ENCODE results near the gene SMTN.
A peak's percentile ranks its signal among the peaks of the same experiment; 100 is the strongest.

SMTN gene

GRCh38 chr22:31083923-31084810, 3.0 kb downstream of the SMTN start:
- Histone ChIP-seq H3K27ac (ENCODE audit: low read depth, low read length) (peak overlapping the region; percentile 89), H3K9ac (ENCODE audit: low read depth in 1 of 2, low read length in 2 of 2) (peak overlapping the region; percentile 68 to 93), H3K4me3 (ENCODE audit: low read depth in 1 of 2, low read length in 2 of 2) (peak overlapping the region; percentile 87 to 93), H3K9me3 (ENCODE audit: control insufficient read depth in 1 of 2, low read length in 2 of 2) (no peaks in the 10 kb centered on the region), H3K4me1 (ENCODE audit: control insufficient read depth in 1 of 2, insufficient read depth in 2 of 2, low read length in 2 of 2) (peaks cover 54 to 58% of the 10 kb centered on the region in 2 donors), H3K36me3 (ENCODE audit: control insufficient read depth in 1 of 2, insufficient read depth in 2 of 2, low read length in 2 of 2) (peaks cover 7 to 20% of the 10 kb centered on the region in 2 donors), H3K27me3 (ENCODE audit: control insufficient read depth in 1 of 2, insufficient read depth in 2 of 2, low read length in 2 of 2) (no peaks in the 10 kb centered on the region)

GRCh38 chr22:31084811-31085492, 3.8 kb downstream of the SMTN start:
- Histone ChIP-seq H3K4me3 (ENCODE audit: low read depth in 1 of 2, low read length in 2 of 2) (peak overlapping the region; percentile 87 to 93), H3K27ac (ENCODE audit: low read depth, low read length) (peak overlapping the region; percentile 89), H3K27me3 (ENCODE audit: control insufficient read depth in 1 of 2, insufficient read depth in 2 of 2, low read length in 2 of 2) (no peaks in the 10 kb centered on the region), H3K9ac (ENCODE audit: low read depth in 1 of 2, low read length in 2 of 2) (peak overlapping the region; percentile 76 to 94), H3K9me3 (ENCODE audit: control insufficient read depth in 1 of 2, low read length in 2 of 2) (no peaks in the 10 kb centered on the region), H3K36me3 (ENCODE audit: control insufficient read depth in 1 of 2, insufficient read depth in 2 of 2, low read length in 2 of 2) (peaks cover 7 to 28% of the 10 kb centered on the region in 2 donors), H3K4me1 (ENCODE audit: control insufficient read depth in 1 of 2, insufficient read depth in 2 of 2, low read length in 2 of 2) (peaks cover 51 to 55% of the 10 kb centered on the region in 2 donors)

GRCh38 chr22:31085493-31085824, 4.3 kb downstream of the SMTN start:
- H3K4me1 ChIP-seq (ENCODE audit: control insufficient read depth in 1 of 2, insufficient read depth in 2 of 2, low read length in 2 of 2): peaks cover 47 to 50% of the 10 kb centered on the region in 2 donors
- H3K9me3 ChIP-seq (ENCODE audit: control insufficient read depth in 1 of 2, low read length in 2 of 2): no peaks in the 10 kb centered on the region
- H3K4me3 ChIP-seq (ENCODE audit: low read depth in 1 of 2, low read length in 2 of 2): peak overlapping the region; percentile 87 to 93
- peak overlapping the region; percentile 76 to 94 for H3K9ac ChIP-seq (ENCODE audit: low read depth in 1 of 2, low read length in 2 of 2)
- peak overlapping the region; percentile 89 for H3K27ac ChIP-seq (ENCODE audit: low read depth, low read length)
- H3K27me3 ChIP-seq (ENCODE audit: control insufficient read depth in 1 of 2, insufficient read depth in 2 of 2, low read length in 2 of 2): no peaks in the 10 kb centered on the region
- H3K36me3 ChIP-seq (ENCODE audit: control insufficient read depth in 1 of 2, insufficient read depth in 2 of 2, low read length in 2 of 2): peaks cover 7 to 31% of the 10 kb centered on the region in 2 donors

GRCh38 chr22:31085928-31086327, 4.8 kb downstream of the SMTN start:
- Histone ChIP-seq H3K4me3 (ENCODE audit: low read depth in 1 of 2, low read length in 2 of 2) (no peak overlapping the region), H3K4me1 (ENCODE audit: control insufficient read depth in 1 of 2, insufficient read depth in 2 of 2, low read length in 2 of 2) (peaks cover 45 to 47% of the 10 kb centered on the region in 2 donors), H3K27ac (ENCODE audit: low read depth, low read length) (peak overlapping the region; percentile 89), H3K9ac (ENCODE audit: low read depth in 1 of 2, low read length in 2 of 2) (peak overlapping the region in 1 of 2 donors; percentile 76), H3K36me3 (ENCODE audit: control insufficient read depth in 1 of 2, insufficient read depth in 2 of 2, low read length in 2 of 2) (peaks cover 7 to 36% of the 10 kb centered on the region in 2 donors), H3K9me3 (ENCODE audit: control insufficient read depth in 1 of 2, low read length in 2 of 2) (no peaks in the 10 kb centered on the region), H3K27me3 (ENCODE audit: control insufficient read depth in 1 of 2, insufficient read depth in 2 of 2, low read length in 2 of 2) (no peaks in the 10 kb centered on the region)

- Histone ChIP-seq H3K27ac (ENCODE audit: low read depth, low read length) (no peak overlapping the region), H3K9me3 (ENCODE audit: control insufficient read depth in 1 of 2, low read length in 2 of 2) (no peaks in the 10 kb centered on the region), H3K9ac (ENCODE audit: low read depth in 1 of 2, low read length in 2 of 2) (no peak overlapping the region), H3K4me3 (ENCODE audit: low read depth in 1 of 2, low read length in 2 of 2) (no peak overlapping the region), H3K27me3 (ENCODE audit: control insufficient read depth in 1 of 2, insufficient read depth in 2 of 2, low read length in 2 of 2) (no peaks in the 10 kb centered on the region), H3K36me3 (ENCODE audit: control insufficient read depth in 1 of 2, insufficient read depth in 2 of 2, low read length in 2 of 2) (peaks cover 13 to 44% of the 10 kb centered on the region in 2 donors), H3K4me1 (ENCODE audit: control insufficient read depth in 1 of 2, insufficient read depth in 2 of 2, low read length in 2 of 2) (peaks cover 41 to 44% of the 10 kb centered on the region in 2 donors)
Measured at GRCh38 chr22:31086703-31087330, 5.7 kb downstream of the SMTN start.

- no peak overlapping the region for H3K27ac ChIP-seq (ENCODE audit: low read depth, low read length)
- H3K36me3 ChIP-seq (ENCODE audit: control insufficient read depth in 1 of 2, insufficient read depth in 2 of 2, low read length in 2 of 2): peaks cover 19 to 53% of the 10 kb centered on the region in 2 donors
- H3K9me3 ChIP-seq (ENCODE audit: control insufficient read depth in 1 of 2, low read length in 2 of 2): no peaks in the 10 kb centered on the region
- H3K4me1 ChIP-seq (ENCODE audit: control insufficient read depth in 1 of 2, insufficient read depth in 2 of 2, low read length in 2 of 2): peaks cover 31 to 36% of the 10 kb centered on the region in 2 donors
- H3K27me3 ChIP-seq (ENCODE audit: control insufficient read depth in 1 of 2, insufficient read depth in 2 of 2, low read length in 2 of 2): no peaks in the 10 kb centered on the region
- no peak overlapping the region for H3K4me3 ChIP-seq (ENCODE audit: low read depth in 1 of 2, low read length in 2 of 2)
- no peak overlapping the region for H3K9ac ChIP-seq (ENCODE audit: low read depth in 1 of 2, low read length in 2 of 2)
Measured at GRCh38 chr22:31087744-31088215, 6.7 kb downstream of the SMTN start.

GRCh38 chr22:31088233-31088986, 7.3 kb downstream of the SMTN start:
- Histone ChIP-seq H3K27me3 (ENCODE audit: control insufficient read depth in 1 of 2, insufficient read depth in 2 of 2, low read length in 2 of 2) (no peaks in the 10 kb centered on the region), H3K4me1 (ENCODE audit: control insufficient read depth in 1 of 2, insufficient read depth in 2 of 2, low read length in 2 of 2) (peaks cover 25 to 29% of the 10 kb centered on the region in 2 donors), H3K9ac (ENCODE audit: low read depth in 1 of 2, low read length in 2 of 2) (no peak overlapping the region), H3K36me3 (ENCODE audit: control insufficient read depth in 1 of 2, insufficient read depth in 2 of 2, low read length in 2 of 2) (peaks cover 19 to 56% of the 10 kb centered on the region in 2 donors), H3K27ac (ENCODE audit: low read depth, low read length) (peak overlapping the region; percentile 33), H3K9me3 (ENCODE audit: control insufficient read depth in 1 of 2, low read length in 2 of 2) (no peaks in the 10 kb centered on the region), H3K4me3 (ENCODE audit: low read depth in 1 of 2, low read length in 2 of 2) (no peak overlapping the region)

- Histone ChIP-seq H3K27me3 (ENCODE audit: control insufficient read depth in 1 of 2, insufficient read depth in 2 of 2, low read length in 2 of 2) (no peaks in the 10 kb centered on the region), H3K9ac (ENCODE audit: low read depth in 1 of 2, low read length in 2 of 2) (no peak overlapping the region), H3K27ac (ENCODE audit: low read depth, low read length) (peak overlapping the region; percentile 15), H3K4me1 (ENCODE audit: control insufficient read depth in 1 of 2, insufficient read depth in 2 of 2, low read length in 2 of 2) (peaks cover 15 to 19% of the 10 kb centered on the region in 2 donors), H3K4me3 (ENCODE audit: low read depth in 1 of 2, low read length in 2 of 2) (no peak overlapping the region), H3K36me3 (ENCODE audit: control insufficient read depth in 1 of 2, insufficient read depth in 2 of 2, low read length in 2 of 2) (peaks cover 19 to 59% of the 10 kb centered on the region in 2 donors), H3K9me3 (ENCODE audit: control insufficient read depth in 1 of 2, low read length in 2 of 2) (no peaks in the 10 kb centered on the region)
Measured at GRCh38 chr22:31089160-31090100, 8.3 kb downstream of the SMTN start.
